Gastrocnemius medialis (tissue), 4 donors: ENCODE results near the gene CDK5R1. TPM values are rescaled to one million over a fixed set of nuclear protein-coding genes. Genes with fewer than 3 reads are reported as not detected.
A peak's percentile ranks its signal among the peaks of the same experiment; 100 is the strongest.

Source experiments
- ATAC-seq, 2 donors: fragments of 150-250 bp; one replicate each; pipeline ENCODE4 v1.9.1; 2016
- DNase-seq, 2 donors: peaks; one replicate each; pipeline ENCODE4 v3.0.0-alpha.2; 2019
- H3K27ac ChIP-seq, 4 donors: fragments of 200-600 bp; sonication (generic); 1 replicate in 1 of 4; 2 replicates in 3 of 4; pipeline ENCODE4 v1.5.1; 2016 to 2018; ENCODE audit warnings: mild to moderate bottlenecking in 2 of 4, moderate library complexity in 1 of 4
- H3K27me3 ChIP-seq, 3 donors: fragments of 200-600 bp; sonication (generic) in 2 of 3; 1 replicate in 1 of 3; 2 replicates in 2 of 3; pipeline versions ENCODE4 v1.5.1 to v1.6.0; 2016 to 2019; ENCODE audit warnings: mild to moderate bottlenecking in 1 of 3, moderate library complexity in 1 of 3
- H3K36me3 ChIP-seq, 2 donors: fragments of 200-600 bp; sonication (generic) in 1 of 2; one replicate each; pipeline ENCODE4 v1.5.1; 2017 to 2018
- H3K4me1 ChIP-seq, 2 donors: fragments of 200-600 bp; sonication (generic) in 1 of 2; one replicate each; pipeline ENCODE4 v1.5.1; 2016 to 2017; ENCODE audit warnings: mild to moderate bottlenecking in 2 of 2
- H3K4me3 ChIP-seq, 4 donors: fragments of 200-600 bp; sonication (generic) in 3 of 4; 1 replicate in 1 of 4; 2 replicates in 3 of 4; pipeline ENCODE4 v1.5.1; 2016 to 2019; ENCODE audit warnings: mild to moderate bottlenecking in 2 of 4
- H3K9me3 ChIP-seq, 3 donors: fragments of 200-600 bp; sonication (generic) in 2 of 3; 1 replicate in 1 of 3; 2 replicates in 2 of 3; pipeline ENCODE4 v1.5.1; 2016 to 2019
- POLR2A ChIP-seq, 2 donors: fragments of 450-650 bp; IDR thresholded peaks; one replicate each; pipeline ENCODE4 v1.6.1; 2017; ENCODE audit warnings: antibody characterized with exemption in 2 of 2, mild to moderate bottlenecking in 2 of 2, moderate library complexity in 2 of 2
- in situ Hi-C, 4 donors: fragments of 200-750 bp; cut with MboI; loops; one replicate each; pipeline versions ENCODE4 v1.15.0 to v1.8.0; 2017; ENCODE audit warnings: low sequenced_read_pairs in 4 of 4
- intact Hi-C: fragments of 100-400 bp; cut with DNase I; formaldehyde crosslinking; loops from one replicate; pipeline ENCODE4 v1.15.1; 2023; ENCODE audit warnings: low total_unique reads
- total RNA-seq, 4 donors: library from RNA; depleted of rRNA; stranded (reverse); fragments of >200 nt; gene quantifications; one replicate each; pipeline versions ENCODE4 v1.1.0 to v1.2.3, GENCODE V29; 2016
- TF ChIP-seq, protein P1 (sequence below), 5 experiments: fragments of 450-650 bp in 3 of 5; fragments of 200-600 bp in 2 of 5; sonication (generic) in 2 of 5; IDR thresholded peaks in 4 of 5; conservative IDR thresholded peaks in 1 of 5; 1 replicate in 4 of 5; 2 replicates in 1 of 5; pipeline ENCODE4 v1.5.1; 2016 to 2019; ENCODE audit warnings: antibody characterized with exemption in 5 of 5, mild to moderate bottlenecking in 3 of 5, moderate library complexity in 3 of 5

Gene CDK5R1
- total RNA-seq, 4 donors from 2014 or later, result 0.15 to 2.2 (median 1.5) TPM

DNA sequence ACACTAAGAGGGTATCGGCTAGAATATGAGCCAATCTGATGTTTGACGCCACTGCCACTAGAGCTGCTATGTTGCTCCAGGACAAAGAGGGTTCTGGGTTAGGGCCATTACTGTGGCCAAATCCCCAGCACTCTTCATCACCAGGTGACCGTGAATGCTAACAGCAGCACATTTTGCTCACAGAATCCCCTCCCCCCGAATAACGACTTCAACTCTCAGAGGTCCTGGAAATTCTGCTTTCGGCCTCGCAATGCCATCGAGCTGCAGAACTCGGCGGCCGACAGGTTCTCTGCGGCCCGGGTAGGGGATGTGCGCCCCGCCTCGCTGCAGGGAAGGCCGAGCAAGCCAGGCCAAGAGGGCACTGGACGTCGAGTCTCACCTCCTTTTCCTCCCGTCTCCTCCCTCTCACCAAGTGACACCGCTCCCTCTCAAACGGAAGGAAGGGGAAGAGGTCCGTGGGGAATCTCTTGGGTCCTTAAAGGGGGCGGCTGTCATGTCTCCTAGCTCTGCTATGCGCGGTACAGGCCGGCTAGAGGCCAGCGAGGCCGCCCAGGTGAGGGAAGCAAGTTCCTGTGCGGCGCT, 31.9 kb downstream of the CDK5R1 start:
- DNase-seq, result no peak
- Histone ChIP-seq H3K27ac (no peak overlapping the region), H3K9me3 (no peaks in the 10 kb centered on the region), H3K4me1 (peaks cover 30 to 32% of the 10 kb centered on the region in 2 donors), H3K27me3 (no peaks in the 10 kb centered on the region), H3K4me3 (peak overlapping the region; percentile 55 to 64 (median 60)), H3K36me3 (no peaks in the 10 kb centered on the region)
- intact Hi-C loops, result no loop called here
- ATAC-seq, result no peak
- TF ChIP-seq, protein P1, sequence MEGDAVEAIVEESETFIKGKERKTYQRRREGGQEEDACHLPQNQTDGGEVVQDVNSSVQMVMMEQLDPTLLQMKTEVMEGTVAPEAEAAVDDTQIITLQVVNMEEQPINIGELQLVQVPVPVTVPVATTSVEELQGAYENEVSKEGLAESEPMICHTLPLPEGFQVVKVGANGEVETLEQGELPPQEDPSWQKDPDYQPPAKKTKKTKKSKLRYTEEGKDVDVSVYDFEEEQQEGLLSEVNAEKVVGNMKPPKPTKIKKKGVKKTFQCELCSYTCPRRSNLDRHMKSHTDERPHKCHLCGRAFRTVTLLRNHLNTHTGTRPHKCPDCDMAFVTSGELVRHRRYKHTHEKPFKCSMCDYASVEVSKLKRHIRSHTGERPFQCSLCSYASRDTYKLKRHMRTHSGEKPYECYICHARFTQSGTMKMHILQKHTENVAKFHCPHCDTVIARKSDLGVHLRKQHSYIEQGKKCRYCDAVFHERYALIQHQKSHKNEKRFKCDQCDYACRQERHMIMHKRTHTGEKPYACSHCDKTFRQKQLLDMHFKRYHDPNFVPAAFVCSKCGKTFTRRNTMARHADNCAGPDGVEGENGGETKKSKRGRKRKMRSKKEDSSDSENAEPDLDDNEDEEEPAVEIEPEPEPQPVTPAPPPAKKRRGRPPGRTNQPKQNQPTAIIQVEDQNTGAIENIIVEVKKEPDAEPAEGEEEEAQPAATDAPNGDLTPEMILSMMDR (IDR thresholded peaks at IDR 0.05 in 4 of 5, conservative IDR thresholded peaks at IDR 0.05 in 1 of 5), result no peak
- TF ChIP-seq POLR2A (IDR thresholded peaks at IDR 0.05), result no peak
- in situ Hi-C loops, result no loop called here

DNA sequence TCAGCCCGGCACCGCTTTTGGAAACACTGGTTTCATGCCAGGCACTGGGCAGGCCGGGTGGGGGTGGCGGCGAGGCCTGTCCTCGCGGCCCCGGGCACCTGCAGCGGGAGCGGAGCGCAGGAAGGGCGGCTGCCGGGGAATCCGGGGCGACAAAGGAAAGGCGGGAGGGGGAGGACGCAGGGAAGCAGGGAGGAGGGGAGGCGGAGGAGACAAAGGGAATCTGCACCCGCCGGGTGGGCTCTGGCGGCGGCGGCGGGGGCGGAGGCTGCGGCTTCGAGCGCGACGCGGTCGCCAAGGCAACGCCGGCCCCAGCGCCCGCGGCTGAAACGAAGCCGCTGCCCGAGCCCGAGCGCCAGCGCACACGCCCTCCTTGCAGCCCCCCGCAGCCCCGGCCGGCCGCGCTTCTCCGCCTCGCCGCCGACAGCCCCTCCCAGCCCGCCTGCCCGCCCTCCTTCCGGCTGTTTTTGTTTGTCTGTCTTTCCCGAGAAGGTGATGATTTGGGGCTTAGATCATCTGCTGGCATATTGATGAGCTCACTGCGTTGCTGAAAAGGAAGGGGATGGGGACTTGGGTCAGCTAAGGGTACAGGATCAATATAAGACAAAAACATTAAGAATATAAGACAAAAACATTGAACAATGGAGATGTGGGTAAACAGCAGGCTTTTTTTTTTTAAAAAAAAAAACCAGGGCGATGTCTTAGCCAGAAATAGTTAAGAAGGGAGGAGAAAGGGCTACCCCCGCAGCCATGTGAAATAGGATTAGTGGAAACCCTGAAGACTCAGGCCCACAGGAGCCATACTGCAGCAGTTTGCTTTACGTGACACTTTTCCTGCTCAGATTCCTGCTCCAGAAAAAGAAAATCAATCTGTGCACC, 32.7 kb downstream of the CDK5R1 start:
- Histone ChIP-seq H3K27ac (no peak overlapping the region), H3K4me3 (peak overlapping the region; percentile 55 to 64 (median 60)), H3K36me3 (no peaks in the 10 kb centered on the region), H3K27me3 (no peaks in the 10 kb centered on the region), H3K9me3 (no peaks in the 10 kb centered on the region), H3K4me1 (peaks cover 28 to 32% of the 10 kb centered on the region in 2 donors)
- in situ Hi-C loops, result no loop called here
- ATAC-seq (peak; percentile 23 to 45), DNase-seq (peak in 1 of 2 donors; percentile 27)
- intact Hi-C loops, result no loop called here
- TF ChIP-seq, protein P1 (IDR thresholded peaks at IDR 0.05 in 4 of 5, conservative IDR thresholded peaks at IDR 0.05 in 1 of 5), result no peak
- no peak for TF ChIP-seq POLR2A (IDR thresholded peaks at IDR 0.05)

DNA sequence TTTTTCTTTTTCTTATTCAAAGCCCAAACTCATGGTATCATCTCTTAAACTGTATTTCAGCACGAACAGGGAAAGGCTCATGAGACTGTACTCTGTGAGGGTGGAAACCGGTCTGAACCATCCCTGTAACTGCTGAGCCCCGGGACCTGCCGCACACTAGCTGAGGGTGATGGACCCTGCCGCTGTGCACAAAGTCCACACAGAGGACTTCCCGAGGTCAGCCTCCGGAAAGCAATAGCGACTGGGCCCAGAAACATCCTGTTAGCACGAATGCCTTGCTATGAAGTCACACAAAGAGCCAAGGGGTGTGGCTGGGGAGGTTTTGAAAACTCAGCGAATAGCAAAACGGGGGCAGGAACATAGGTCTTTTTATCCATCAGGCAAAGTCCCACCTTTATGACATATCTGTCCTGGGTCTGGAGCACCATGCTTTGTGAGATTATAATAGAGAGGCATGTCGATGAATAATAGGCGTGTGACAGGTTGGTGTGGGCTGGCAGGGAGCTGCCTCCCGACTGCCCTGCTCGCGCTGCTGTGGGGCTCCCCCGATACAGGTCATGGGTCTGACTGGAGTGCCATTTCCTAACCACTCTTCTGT, 33.4 kb downstream of the CDK5R1 start:
- TF ChIP-seq, protein P1 (IDR thresholded peaks at IDR 0.05 in 4 of 5, conservative IDR thresholded peaks at IDR 0.05 in 1 of 5), result no peak
- TF ChIP-seq POLR2A (IDR thresholded peaks at IDR 0.05), result no peak
- in situ Hi-C loops (no loop called here), intact Hi-C loops (no loop called here)
- no peak overlapping the region for H3K27ac ChIP-seq
- H3K4me1 ChIP-seq, result peaks cover 25 to 34% of the 10 kb centered on the region in 2 donors
- DNase-seq (no peak), ATAC-seq (no peak)
- no peaks in the 10 kb centered on the region for H3K27me3 ChIP-seq
- H3K36me3 ChIP-seq, result no peaks in the 10 kb centered on the region
- H3K9me3 ChIP-seq, result no peaks in the 10 kb centered on the region
- peak overlapping the region; percentile 55 to 64 (median 60) for H3K4me3 ChIP-seq

DNA sequence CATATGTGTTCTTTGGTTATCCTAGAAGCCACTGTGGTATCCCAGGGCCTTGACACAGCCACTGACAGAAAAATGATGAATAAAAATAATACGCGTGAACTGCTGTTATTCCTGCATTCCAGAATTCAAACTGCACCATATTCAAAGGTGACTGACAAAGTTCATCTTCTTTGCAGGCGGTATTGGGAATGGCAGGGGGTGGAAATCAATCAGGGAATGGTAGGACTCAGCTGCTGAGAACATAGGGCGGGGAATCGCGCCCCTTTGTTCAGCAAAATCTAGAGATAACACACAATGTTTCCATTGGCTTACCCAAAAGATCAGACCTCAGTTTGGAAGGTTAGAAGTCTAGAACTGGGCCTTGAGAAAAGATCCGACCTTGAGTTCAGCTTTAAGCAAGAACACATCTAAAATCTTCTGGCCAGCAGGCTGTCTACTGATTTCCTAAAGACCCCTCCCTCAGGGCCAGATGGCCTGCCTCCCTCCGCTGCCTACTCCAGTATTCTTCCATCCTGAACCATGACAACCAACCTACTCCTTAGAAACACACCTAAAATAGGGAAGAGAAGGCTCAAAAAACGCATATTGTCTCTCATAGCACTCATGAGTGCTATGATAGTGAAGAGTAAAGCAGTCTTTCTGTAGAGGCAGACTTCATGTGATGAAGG, 34.1 kb downstream of the CDK5R1 start:
- Histone ChIP-seq H3K27me3 (no peaks in the 10 kb centered on the region), H3K4me1 (peaks cover 24 to 35% of the 10 kb centered on the region in 2 donors), H3K9me3 (no peaks in the 10 kb centered on the region), H3K4me3 (no peak overlapping the region), H3K36me3 (no peaks in the 10 kb centered on the region), H3K27ac (no peak overlapping the region)
- DNase-seq, result no peak
- TF ChIP-seq, protein P1 (IDR thresholded peaks at IDR 0.05 in 4 of 5, conservative IDR thresholded peaks at IDR 0.05 in 1 of 5), result no peak
- in situ Hi-C loops, result no loop called here
- intact Hi-C loops, result no loop called here
- no peak for ATAC-seq
